Measurements from ENCODE around the gene KAT7.

DNA sequence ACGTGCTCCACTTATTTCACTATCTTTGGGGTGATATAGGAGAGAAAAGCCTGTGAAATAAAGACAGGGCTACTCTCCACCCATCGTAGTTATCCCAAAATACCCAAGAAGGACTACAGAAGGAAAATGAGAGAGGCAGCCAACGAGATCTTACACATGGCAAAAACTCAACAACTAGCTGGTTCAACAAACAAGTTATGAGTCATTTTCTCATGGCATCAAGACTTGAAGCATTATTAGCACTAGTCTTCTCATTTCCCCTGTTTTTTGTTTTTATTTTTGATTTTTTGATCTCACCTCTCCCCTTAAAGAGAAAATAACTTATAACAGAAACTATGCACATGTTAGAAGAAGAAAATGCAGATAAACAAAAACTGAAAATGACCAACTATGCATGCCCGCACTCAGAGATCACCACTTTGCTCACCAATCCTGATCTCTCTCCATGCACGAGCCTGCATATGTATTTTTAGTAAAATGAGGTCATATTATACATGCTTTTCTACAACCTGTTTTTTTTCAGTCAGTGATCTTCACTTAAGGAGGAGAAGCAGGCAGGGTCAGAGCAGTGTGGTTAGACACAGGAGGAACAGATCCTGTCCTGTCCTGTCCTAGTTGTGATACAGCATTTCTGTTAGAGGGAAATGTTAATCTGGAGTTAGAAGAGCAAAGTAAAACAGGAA lies 47.3 kb upstream of the KAT7 start:
- no peak for TF ChIP-seq EZH2 (IDR thresholded peaks at IDR 0.05)
- no peak for TF ChIP-seq POLR2AphosphoS5 (IDR thresholded peaks at IDR 0.05; ENCODE audit: borderline replicate concordance, low read depth, low read length)
- no peak for TF ChIP-seq FOXP2 (optimal IDR thresholded peaks at IDR 0.05; ENCODE audit: control extremely low read depth, extremely low read length, insufficient read depth)
